Duodenal mucosa (tissue), 2 donors: Measurements from ENCODE around the gene AFG1L.
"Not testable (repeated sequence)": the region's sequence is repeated elsewhere in the genome, so short reads cannot be mapped to it uniquely, and the experiment has no call there.

ENCODE experiments used
- H3K27ac ChIP-seq: one replicate; pipeline ENCODE4 v1.7.0; 2013; ENCODE audit warnings: low read depth, low read length
- H3K27me3 ChIP-seq, 2 donors: one replicate each; pipeline ENCODE4 v1.7.0; 2013; ENCODE audit warnings: low read length in 2 of 2, control low read depth in 1 of 2; ENCODE audit not compliant: insufficient read depth in 2 of 2, control insufficient read depth in 1 of 2
- H3K36me3 ChIP-seq, 2 donors: one replicate each; pipeline ENCODE4 v1.7.0; 2013; ENCODE audit warnings: low read length in 2 of 2, control low read depth in 1 of 2; ENCODE audit not compliant: insufficient read depth in 2 of 2, control insufficient read depth in 1 of 2
- H3K4me1 ChIP-seq, 2 donors: one replicate each; pipeline ENCODE4 v1.7.0; 2013; ENCODE audit warnings: low read length in 2 of 2, control low read depth in 1 of 2; ENCODE audit not compliant: insufficient read depth in 2 of 2, control insufficient read depth in 1 of 2
- H3K4me3 ChIP-seq, 2 donors: one replicate each; pipeline ENCODE4 v1.7.0; 2013; ENCODE audit warnings: low read length in 2 of 2, low read depth in 1 of 2
- H3K9ac ChIP-seq, 2 donors: one replicate each; pipeline ENCODE4 v1.7.0; 2013; ENCODE audit warnings: low read length in 2 of 2, low read depth in 1 of 2
- H3K9me3 ChIP-seq, 2 donors: one replicate each; pipeline ENCODE4 v1.7.0; 2013; ENCODE audit warnings: low read length in 2 of 2, control low read depth in 1 of 2; ENCODE audit not compliant: control insufficient read depth in 1 of 2

The AFG1L gene

GRCh38 chr6:108309844-108310243 lies 15.0 kb downstream of the AFG1L start:
- no peaks in the 10 kb centered on the region for H3K36me3 ChIP-seq
- no peaks in the 10 kb centered on the region for H3K9me3 ChIP-seq
- peaks cover 0 to 13% of the 10 kb centered on the region in 2 donors for H3K4me1 ChIP-seq
- no peaks in the 10 kb centered on the region for H3K27me3 ChIP-seq
- H3K9ac ChIP-seq = no peak overlapping the region
- H3K27ac ChIP-seq = no peak overlapping the region
- no peak overlapping the region for H3K4me3 ChIP-seq

- Histone ChIP-seq H3K27ac (no peak overlapping the region), H3K4me1 (peaks cover 6 to 13% of the 10 kb centered on the region in 2 donors), H3K4me3 (peak overlapping the region in 1 of 2 donors; percentile 23), H3K9me3 (no peaks in the 10 kb centered on the region), H3K9ac (no peak overlapping the region), H3K27me3 (no peaks in the 10 kb centered on the region), H3K36me3 (no peaks in the 10 kb centered on the region)
Measured at GRCh38 chr6:108312605-108313004, 17.8 kb downstream of the AFG1L start.

GRCh38 chr6:108321253-108321747 lies 26.4 kb downstream of the AFG1L start:
- Histone ChIP-seq H3K9ac (no peak overlapping the region), H3K9me3 (no peaks in the 10 kb centered on the region), H3K4me3 (no peak overlapping the region), H3K27me3 (no peaks in the 10 kb centered on the region), H3K36me3 (peaks cover 0 to 3% of the 10 kb centered on the region in 2 donors), H3K27ac (no peak overlapping the region), H3K4me1 (peaks cover 9 to 11% of the 10 kb centered on the region in 2 donors)

GRCh38 chr6:108322728-108323127 lies 27.9 kb downstream of the AFG1L start:
- H3K27ac ChIP-seq = no peak overlapping the region
- H3K27me3 ChIP-seq = no peaks in the 10 kb centered on the region
- H3K9me3 ChIP-seq = no peaks in the 10 kb centered on the region

GRCh38 chr6:108323710-108324466 lies 29.0 kb downstream of the AFG1L start:
- H3K4me1 ChIP-seq = peaks cover 4 to 11% of the 10 kb centered on the region in 2 donors
- H3K9ac ChIP-seq = no peak overlapping the region
- peaks cover 5 to 6% of the 10 kb centered on the region in 2 donors for H3K36me3 ChIP-seq
- no peak overlapping the region for H3K27ac ChIP-seq
- H3K9me3 ChIP-seq = no peaks in the 10 kb centered on the region
- H3K4me3 ChIP-seq = no peak overlapping the region
- no peaks in the 10 kb centered on the region for H3K27me3 ChIP-seq

More at GRCh38 chr6:108322728-108323127, 27.9 kb downstream of the AFG1L start:
- H3K4me1 ChIP-seq = peaks cover 4 to 11% of the 10 kb centered on the region in 2 donors
- no peak overlapping the region for H3K9ac ChIP-seq
- no peak overlapping the region for H3K4me3 ChIP-seq
- peaks cover 4 to 6% of the 10 kb centered on the region in 2 donors for H3K36me3 ChIP-seq

GRCh38 chr6:108330221-108330785 lies 35.4 kb downstream of the AFG1L start:
- not testable (repeated sequence) for H3K4me3 ChIP-seq

GRCh38 chr6:108330806-108331205 lies 36.0 kb downstream of the AFG1L start:
- Histone ChIP-seq H3K4me1 (peaks cover 5 to 17% of the 10 kb centered on the region in 2 donors), H3K9me3 (no peaks in the 10 kb centered on the region), H3K4me3 (no peak overlapping the region), H3K36me3 (peaks cover 5 to 6% of the 10 kb centered on the region in 2 donors), H3K27ac (no peak overlapping the region), H3K27me3 (no peaks in the 10 kb centered on the region), H3K9ac (no peak overlapping the region)

More at GRCh38 chr6:108330221-108330785, 35.4 kb downstream of the AFG1L start:
- peaks cover 5 to 17% of the 10 kb centered on the region in 2 donors for H3K4me1 ChIP-seq
- H3K27me3 ChIP-seq, H3K36me3 ChIP-seq, H3K9ac ChIP-seq, H3K9me3 ChIP-seq, H3K27ac ChIP-seq: not testable (repeated sequence)

- Histone ChIP-seq H3K9me3 (no peaks in the 10 kb centered on the region), H3K4me1 (peaks cover 5 to 17% of the 10 kb centered on the region in 2 donors), H3K36me3 (peaks cover 2 to 6% of the 10 kb centered on the region in 2 donors), H3K27ac (no peak overlapping the region), H3K27me3 (no peaks in the 10 kb centered on the region), H3K9ac (no peak overlapping the region), H3K4me3 (no peak overlapping the region)
Measured at GRCh38 chr6:108331982-108332381, 37.1 kb downstream of the AFG1L start.

GRCh38 chr6:108336971-108337370 lies 42.1 kb downstream of the AFG1L start:
- H3K27ac ChIP-seq = no peak overlapping the region
- H3K9me3 ChIP-seq = no peaks in the 10 kb centered on the region
- no peak overlapping the region for H3K9ac ChIP-seq
- peaks cover 0 to 7% of the 10 kb centered on the region in 2 donors for H3K4me1 ChIP-seq
- no peak overlapping the region for H3K4me3 ChIP-seq
- no peaks in the 10 kb centered on the region for H3K36me3 ChIP-seq
- no peaks in the 10 kb centered on the region for H3K27me3 ChIP-seq

GRCh38 chr6:108337721-108338120 lies 42.9 kb downstream of the AFG1L start:
- Histone ChIP-seq H3K36me3 (no peaks in the 10 kb centered on the region), H3K27ac (no peak overlapping the region), H3K4me1 (peaks cover 0 to 4% of the 10 kb centered on the region in 2 donors), H3K9me3 (no peaks in the 10 kb centered on the region), H3K9ac (no peak overlapping the region), H3K4me3 (no peak overlapping the region), H3K27me3 (no peaks in the 10 kb centered on the region)
